Activated CD4-positive, alpha-beta memory T cell treated with anti-CD3 and anti-CD28 coated beads for 36 hours (primary cell): ENCODE measurements around the gene GALNT14. TPM values are rescaled to one million over a fixed set of nuclear protein-coding genes. Genes with fewer than 3 reads are reported as not detected.

Experiments
- CTCF ChIA-PET: fragments of 350-600 bp; sonication (Branson Sonifier 250); formaldehyde crosslinking; loops from one replicate; lab custom pipeline; 2021; ENCODE audit warnings: antibody characterized with exemption, inconsistent platforms; lab: Charles Lee
- POLR2A ChIA-PET: fragments of 350-600 bp; sonication (Branson Sonifier 250); formaldehyde crosslinking; loops from one replicate; lab custom pipeline; 2021; ENCODE audit warnings: antibody characterized with exemption; lab: Charles Lee
- DNase-seq: peaks from one replicate; pipeline ENCODE4 v3.0.0-alpha.2; 2020
- H3K27ac Mint-ChIP-seq: one replicate; pipeline ENCODE4 v1.8.0; 2021; ENCODE audit warnings: mixed read lengths
- H3K27me3 Mint-ChIP-seq: one replicate; pipeline ENCODE4 v1.8.0; 2021; ENCODE audit warnings: mixed read lengths
- H3K36me3 Mint-ChIP-seq: one replicate; pipeline ENCODE4 v1.8.0; 2021; ENCODE audit warnings: mixed read lengths
- H3K4me1 Mint-ChIP-seq: one replicate; pipeline ENCODE4 v1.8.0; 2021; ENCODE audit warnings: low read depth, mixed read lengths
- H3K4me3 Mint-ChIP-seq: one replicate; pipeline ENCODE4 v1.8.0; 2021; ENCODE audit warnings: mild to moderate bottlenecking, mixed read lengths
- H3K9me3 Mint-ChIP-seq: one replicate; pipeline ENCODE4 v1.8.0; 2021; ENCODE audit warnings: mixed read lengths
- intact Hi-C: fragments of 100-400 bp; cut with micrococcal nuclease; formaldehyde crosslinking; loops from one replicate; pipeline ENCODE4 v1.15.1; 2023
- total RNA-seq, 2 experiments: library from RNA; stranded (reverse); gene quantifications; one replicate each; pipeline ENCODE4 v1.2.3, GENCODE V29; 2021

The GALNT14 gene
- total RNA-seq, 2 experiments from 2014 or later: 0.43 to 0.44 TPM

DNA sequence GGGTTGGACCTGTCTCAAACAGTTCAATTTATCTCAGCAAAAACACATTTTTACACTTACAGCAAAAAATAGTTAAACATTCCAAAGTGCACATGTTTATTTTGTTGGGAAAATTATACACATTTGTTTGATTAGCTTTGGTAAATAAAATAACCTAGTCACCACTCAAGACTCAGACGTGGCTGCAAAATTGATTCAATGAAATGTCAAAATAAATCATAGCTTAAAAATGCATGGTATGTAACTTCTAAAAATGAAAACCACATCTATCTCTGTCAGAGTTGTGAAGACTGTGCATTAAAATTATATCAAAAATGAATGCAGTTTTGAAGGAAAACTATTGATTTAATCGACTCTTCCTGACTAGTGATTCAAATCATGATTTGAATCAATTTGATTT lies 56.7 kb downstream of the GALNT14 start:
- Mint-ChIP-seq H3K9me3 (no peaks in the 10 kb centered on the region), H3K36me3 (no peaks in the 10 kb centered on the region), H3K27ac (no peak overlapping the region), H3K4me3 (no peak overlapping the region), H3K27me3 (peaks cover 2% of the 10 kb centered on the region), H3K4me1 (no peaks in the 10 kb centered on the region)
- intact Hi-C loops: no loop called here
- no peak for DNase-seq
- POLR2A ChIA-PET: no interaction called here
- CTCF ChIA-PET: no interaction called here

- Mint-ChIP-seq H3K27me3 (peaks cover 2% of the 10 kb centered on the region), H3K9me3 (no peaks in the 10 kb centered on the region), H3K36me3 (no peaks in the 10 kb centered on the region), H3K27ac (no peak overlapping the region), H3K4me1 (no peaks in the 10 kb centered on the region), H3K4me3 (no peak overlapping the region)
- intact Hi-C loops: no loop called here
- ChIA-PET POLR2A (no interaction called here), CTCF (no interaction called here)
- no peak for DNase-seq
Measured at GRCh38 chr2:31080361-31080760, 57.9 kb downstream of the GALNT14 start.

DNA sequence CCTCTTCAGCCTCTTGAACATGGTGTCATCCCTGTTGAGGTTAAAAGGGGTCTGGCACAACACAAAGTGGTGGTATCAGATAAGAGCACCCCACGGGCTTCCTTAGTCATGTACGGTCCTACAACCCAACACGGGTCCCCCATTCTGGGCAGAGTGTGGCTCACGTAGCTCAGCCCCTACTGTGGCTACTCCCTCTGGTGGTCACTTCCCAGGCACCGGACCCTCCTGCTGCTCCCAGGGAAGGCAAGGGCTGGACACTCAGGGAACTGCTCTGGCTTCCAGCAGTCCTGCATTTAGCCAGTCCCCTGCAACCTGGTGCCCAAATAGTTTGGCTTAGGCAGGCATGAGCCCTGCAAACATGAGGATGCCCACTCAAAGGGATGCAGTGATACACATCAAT lies 58.6 kb downstream of the GALNT14 start:
- DNase-seq: no peak
- Mint-ChIP-seq H3K4me1 (no peaks in the 10 kb centered on the region), H3K9me3 (no peaks in the 10 kb centered on the region), H3K27me3 (peaks cover 2% of the 10 kb centered on the region), H3K36me3 (no peaks in the 10 kb centered on the region), H3K4me3 (no peak overlapping the region), H3K27ac (no peak overlapping the region)
- POLR2A ChIA-PET: no interaction called here
- CTCF ChIA-PET: no interaction called here
- intact Hi-C loops: no loop called here

- Mint-ChIP-seq H3K4me1 (no peaks in the 10 kb centered on the region), H3K27ac (no peak overlapping the region), H3K4me3 (no peak overlapping the region), H3K9me3 (no peaks in the 10 kb centered on the region), H3K36me3 (no peaks in the 10 kb centered on the region), H3K27me3 (peaks cover 2% of the 10 kb centered on the region)
- ChIA-PET CTCF (no interaction called here), POLR2A (no interaction called here)
- intact Hi-C loops: no loop called here
- no peak for DNase-seq
Measured at GRCh38 chr2:31078579-31079105, 59.6 kb downstream of the GALNT14 start.

- DNase-seq: no peak
- Mint-ChIP-seq H3K4me1 (no peaks in the 10 kb centered on the region), H3K36me3 (no peaks in the 10 kb centered on the region), H3K4me3 (no peak overlapping the region), H3K27me3 (no peaks in the 10 kb centered on the region), H3K9me3 (no peaks in the 10 kb centered on the region), H3K27ac (no peak overlapping the region)
- POLR2A ChIA-PET: no interaction called here
- intact Hi-C loops: no loop called here
- CTCF ChIA-PET: no interaction called here
Measured at GRCh38 chr2:31078011-31078410, 60.2 kb downstream of the GALNT14 start.

DNA sequence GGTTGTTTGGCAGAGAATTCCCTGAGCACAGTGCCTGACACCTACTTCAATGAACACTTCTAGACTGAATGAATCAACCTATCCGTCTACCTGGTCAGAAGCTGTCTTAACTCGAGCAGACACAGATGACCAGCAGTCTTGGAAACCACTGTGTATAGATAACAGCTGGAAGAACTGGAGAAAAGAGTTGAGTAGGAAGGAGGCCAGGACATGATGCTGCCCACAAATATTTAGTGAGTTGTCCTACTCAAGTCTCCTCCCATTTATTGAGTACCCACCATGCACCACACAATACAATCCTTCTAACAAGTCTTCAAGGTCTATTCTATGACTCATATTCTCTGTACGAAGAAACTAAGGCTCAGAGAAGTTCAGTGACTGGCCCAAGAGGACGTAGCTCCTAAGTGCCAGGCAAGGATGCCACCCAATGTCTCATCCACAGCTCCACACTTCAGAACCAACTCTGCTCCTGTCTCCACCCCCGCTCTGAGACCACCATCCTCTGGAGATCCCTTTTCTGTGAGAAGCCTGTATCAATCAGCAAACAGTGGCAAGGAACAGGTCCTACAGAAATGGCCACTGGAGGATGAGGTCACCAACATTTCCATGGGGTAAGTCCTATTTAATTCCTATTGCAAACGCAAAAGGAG lies 62.2 kb downstream of the GALNT14 start:
- intact Hi-C loops: no loop called here
- POLR2A ChIA-PET: no interaction called here
- no peaks in the 10 kb centered on the region for H3K36me3 Mint-ChIP-seq
- CTCF ChIA-PET: no interaction called here
- H3K27me3 Mint-ChIP-seq: peaks cover 1% of the 10 kb centered on the region
- no peak overlapping the region for H3K4me3 Mint-ChIP-seq
- no peak for DNase-seq
- H3K4me1 Mint-ChIP-seq: no peaks in the 10 kb centered on the region
- no peak overlapping the region for H3K27ac Mint-ChIP-seq
- H3K9me3 Mint-ChIP-seq: no peaks in the 10 kb centered on the region

- intact Hi-C loops: no loop called here
- Mint-ChIP-seq H3K4me3 (no peak overlapping the region), H3K36me3 (no peaks in the 10 kb centered on the region), H3K27me3 (peaks cover 1% of the 10 kb centered on the region), H3K27ac (no peak overlapping the region), H3K9me3 (no peaks in the 10 kb centered on the region), H3K4me1 (no peaks in the 10 kb centered on the region)
- ChIA-PET CTCF (no interaction called here), POLR2A (no interaction called here)
- no peak for DNase-seq
Measured at GRCh38 chr2:31075431-31075830, 62.8 kb downstream of the GALNT14 start.

DNA sequence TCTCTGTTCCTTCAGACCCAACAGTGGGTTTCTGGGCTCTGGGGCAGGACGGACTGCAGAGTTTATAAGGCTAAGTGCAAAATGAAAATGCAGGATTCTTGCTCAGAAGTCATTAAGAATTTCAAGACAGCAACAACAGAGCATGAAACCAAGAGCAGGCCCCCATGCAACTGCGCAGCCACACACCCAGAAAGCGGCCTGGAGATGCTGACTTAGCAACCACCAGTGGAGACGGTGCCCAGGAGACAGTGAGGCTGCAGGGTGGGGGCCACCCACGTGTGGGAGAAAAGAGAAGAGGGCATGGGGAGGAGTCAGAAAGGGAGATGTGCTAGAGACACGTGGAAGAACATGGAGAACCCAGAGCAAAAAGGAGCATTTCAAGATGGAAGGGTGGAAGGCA lies 66.5 kb downstream of the GALNT14 start:
- ChIA-PET CTCF (no interaction called here), POLR2A (no interaction called here)
- Mint-ChIP-seq H3K9me3 (no peaks in the 10 kb centered on the region), H3K27me3 (peaks cover 3% of the 10 kb centered on the region), H3K4me1 (no peaks in the 10 kb centered on the region), H3K27ac (no peak overlapping the region), H3K36me3 (no peaks in the 10 kb centered on the region), H3K4me3 (no peak overlapping the region)
- intact Hi-C loops: no loop called here
- no peak for DNase-seq

GRCh38 chr2:31070339-31071125 lies 67.7 kb downstream of the GALNT14 start:
- no peaks in the 10 kb centered on the region for H3K9me3 Mint-ChIP-seq
- no peaks in the 10 kb centered on the region for H3K4me1 Mint-ChIP-seq
- intact Hi-C loops: no loop called here
- no peak for DNase-seq
- ChIA-PET POLR2A (no interaction called here), CTCF (no interaction called here)
- H3K36me3 Mint-ChIP-seq: no peaks in the 10 kb centered on the region
- H3K4me3 Mint-ChIP-seq: no peak overlapping the region
- H3K27ac Mint-ChIP-seq: no peak overlapping the region
- peaks cover 3% of the 10 kb centered on the region for H3K27me3 Mint-ChIP-seq

GRCh38 chr2:31069643-31070325 lies 68.5 kb downstream of the GALNT14 start:
- Mint-ChIP-seq H3K4me1 (no peaks in the 10 kb centered on the region), H3K4me3 (no peak overlapping the region), H3K27me3 (peaks cover 3% of the 10 kb centered on the region), H3K27ac (no peak overlapping the region), H3K36me3 (no peaks in the 10 kb centered on the region), H3K9me3 (no peaks in the 10 kb centered on the region)
- CTCF ChIA-PET: interaction anchor here (0.9 kb wide), 1 partner anchor 264 kb away, joined by 3 read pairs; no protein-coding TSS in a partner anchor
- no peak for DNase-seq
- POLR2A ChIA-PET: no interaction called here
- intact Hi-C loops: no loop called here

DNA sequence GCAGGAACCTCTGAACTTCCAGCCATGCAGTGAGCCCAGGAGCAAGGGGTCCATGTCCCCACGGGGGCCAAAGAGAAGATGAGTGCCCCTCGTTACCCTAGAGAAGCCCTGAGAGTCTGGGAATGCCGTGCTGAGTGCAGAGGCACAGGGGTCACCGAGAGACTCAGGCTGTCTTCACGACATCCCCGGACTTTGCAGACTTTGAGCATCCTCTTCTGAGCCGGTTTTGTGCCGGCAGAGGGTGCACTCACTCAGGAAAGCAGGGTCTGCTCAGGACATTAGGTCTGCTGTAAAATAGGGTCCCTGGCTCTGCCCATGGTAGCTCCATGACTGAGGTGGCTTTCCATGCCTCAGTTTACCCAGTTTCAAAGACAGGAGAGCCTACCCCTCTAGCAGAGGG lies 71.0 kb downstream of the GALNT14 start:
- no peaks in the 10 kb centered on the region for H3K4me1 Mint-ChIP-seq
- no peak overlapping the region for H3K27ac Mint-ChIP-seq
- H3K27me3 Mint-ChIP-seq: peaks cover 2% of the 10 kb centered on the region
- DNase-seq: no peak
- intact Hi-C loops: no loop called here
- H3K4me3 Mint-ChIP-seq: no peak overlapping the region
- H3K36me3 Mint-ChIP-seq: no peaks in the 10 kb centered on the region
- CTCF ChIA-PET: interaction anchor here (1.0 kb wide), 1 partner anchor 22 kb away, joined by 4 read pairs; no protein-coding TSS in a partner anchor
- no peaks in the 10 kb centered on the region for H3K9me3 Mint-ChIP-seq
- POLR2A ChIA-PET: no interaction called here

GRCh38 chr2:31066551-31066950 lies 71.7 kb downstream of the GALNT14 start:
- Mint-ChIP-seq H3K27me3 (peaks cover 2% of the 10 kb centered on the region), H3K4me3 (no peak overlapping the region), H3K36me3 (no peaks in the 10 kb centered on the region), H3K4me1 (no peaks in the 10 kb centered on the region), H3K9me3 (no peaks in the 10 kb centered on the region), H3K27ac (no peak overlapping the region)
- no peak for DNase-seq
- ChIA-PET CTCF (no interaction called here), POLR2A (no interaction called here)
- intact Hi-C loops: no loop called here
